HG03469 (cell line): Measurements from ENCODE around the gene KRT1.

Source experiments
- ATAC-seq: cut with Tn5 transposase; IDR thresholded peaks from one replicate; pipeline ENCODE4 v1.9.1; 2021; ENCODE audit warnings: mild to moderate bottlenecking, moderate library complexity, moderate number of reproducible peaks; ENCODE audit not compliant: unreplicated experiment

KRT1 gene

DNA sequence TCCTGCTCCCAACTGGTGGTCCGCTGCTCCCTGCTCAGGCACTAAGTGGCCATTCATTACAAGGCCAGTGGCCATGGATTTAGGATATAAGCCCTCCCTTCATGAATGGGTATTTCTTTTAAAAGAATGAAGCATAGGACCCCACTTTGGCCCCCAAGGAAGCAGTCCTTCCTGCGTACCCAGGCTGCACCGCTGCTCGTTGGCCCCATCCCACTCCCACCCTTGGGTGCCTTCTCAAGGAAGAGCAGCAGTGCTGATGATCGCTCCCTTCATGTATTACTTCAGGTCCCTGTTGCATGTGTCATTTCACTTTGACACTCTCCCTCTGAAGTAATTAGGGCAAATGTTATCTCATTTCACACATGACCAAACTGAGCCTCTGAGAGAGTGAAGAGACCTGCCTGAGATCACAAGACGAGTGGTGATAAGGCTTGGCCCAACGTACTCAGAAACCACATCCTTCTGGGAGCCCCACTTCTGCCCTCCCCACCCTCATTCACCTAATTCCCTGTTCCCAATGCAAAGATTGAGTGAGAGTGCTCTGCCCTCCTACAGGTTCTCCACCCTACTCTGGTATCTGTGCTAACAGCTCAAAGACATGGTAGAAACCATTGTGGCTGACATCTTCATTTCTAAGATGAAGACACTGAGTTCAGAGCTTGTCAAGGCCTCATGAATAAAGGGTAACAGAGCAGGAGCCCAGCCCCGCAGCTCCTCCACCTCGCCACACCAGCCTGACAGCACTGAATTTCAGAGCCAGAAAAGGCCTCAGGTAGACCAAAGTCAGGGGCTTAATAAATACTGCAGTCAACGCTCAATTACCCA is 17.9 kb downstream of the KRT1 start:
- no peak for ATAC-seq

DNA sequence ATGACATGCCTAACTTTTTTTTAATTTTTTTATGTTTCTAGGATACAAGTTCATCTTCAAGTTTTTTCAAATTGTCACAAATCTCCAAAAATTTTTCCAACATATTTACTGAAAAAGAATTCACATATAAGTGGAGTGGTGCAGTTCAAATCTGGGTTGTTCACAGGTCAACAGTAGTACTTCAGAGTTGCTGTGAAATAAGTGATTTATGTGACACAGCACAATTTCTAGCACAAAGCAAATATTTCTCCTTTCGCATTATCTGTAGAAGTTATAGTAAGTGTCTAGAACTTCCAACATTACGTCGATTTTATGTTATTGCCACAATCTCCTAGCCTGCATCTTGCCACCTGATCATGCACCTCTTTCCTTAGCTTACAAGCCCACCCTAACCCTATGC is 18.5 kb downstream of the KRT1 start:
- no peak for ATAC-seq

DNA sequence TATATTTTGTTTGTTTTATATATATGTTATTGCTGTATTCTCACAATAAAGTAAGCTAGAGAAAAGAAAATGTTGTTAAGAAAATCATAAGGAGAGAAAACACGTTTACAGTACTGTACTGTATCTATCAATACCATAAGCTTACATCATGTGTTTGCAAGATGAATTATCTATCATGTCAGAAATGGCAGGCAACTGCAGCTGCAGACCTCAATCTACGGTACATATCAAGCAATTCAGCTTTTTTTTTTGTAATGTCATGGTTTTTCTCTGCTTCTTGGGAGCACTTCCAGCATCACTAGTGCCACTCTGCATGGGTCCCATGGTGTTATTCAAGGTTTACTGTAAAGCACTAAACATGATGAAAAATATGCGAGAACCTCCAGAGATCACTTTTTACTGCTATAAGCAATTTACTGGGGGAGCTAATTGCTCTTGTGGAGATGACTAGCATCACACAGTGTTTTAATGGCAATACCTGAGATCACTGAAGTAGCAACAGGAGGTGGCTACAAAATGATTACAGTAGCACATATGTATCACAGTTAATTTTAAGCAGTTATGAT is 19.2 kb downstream of the KRT1 start:
- no peak for ATAC-seq

DNA sequence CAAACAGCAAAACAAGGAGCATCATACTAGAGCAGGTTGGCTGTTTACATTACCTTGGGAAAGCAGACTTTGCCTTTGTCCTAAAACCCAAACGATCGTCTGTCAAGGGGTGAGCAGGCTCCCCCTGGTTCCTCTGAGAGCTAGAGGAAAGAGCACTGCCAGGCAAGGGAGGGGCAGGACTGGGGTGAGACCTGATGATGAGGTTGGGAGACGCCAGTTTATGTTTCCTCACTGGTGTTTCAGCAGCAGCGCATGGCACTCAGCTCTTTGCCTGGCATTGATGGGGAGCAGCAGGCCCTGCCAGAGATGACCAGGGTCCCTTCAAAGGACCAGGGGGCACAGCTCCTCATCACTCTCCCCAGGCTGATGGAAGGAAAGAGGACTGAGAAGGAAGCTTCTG is 20.3 kb downstream of the KRT1 start:
- no peak for ATAC-seq

DNA sequence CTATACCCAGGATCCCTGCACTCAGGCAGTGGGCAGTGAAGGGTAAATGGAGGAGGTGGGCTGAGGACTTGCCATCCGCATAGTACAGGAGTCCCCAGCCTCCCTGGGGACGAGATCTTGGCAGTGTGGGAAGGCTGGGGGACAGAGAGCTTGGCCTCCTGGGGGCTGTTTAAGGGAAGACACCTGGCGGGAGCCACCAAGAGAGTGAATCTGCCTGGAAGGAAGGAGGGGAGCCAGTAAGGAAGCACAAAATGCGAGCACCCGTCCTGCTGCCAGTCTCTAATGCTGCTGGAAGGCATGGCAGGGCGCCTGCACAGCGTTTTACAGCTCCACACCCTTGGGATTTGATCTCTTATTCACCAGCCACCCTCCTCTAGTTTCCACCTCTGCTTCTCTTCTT is 20.8 kb downstream of the KRT1 start:
- no peak for ATAC-seq

DNA sequence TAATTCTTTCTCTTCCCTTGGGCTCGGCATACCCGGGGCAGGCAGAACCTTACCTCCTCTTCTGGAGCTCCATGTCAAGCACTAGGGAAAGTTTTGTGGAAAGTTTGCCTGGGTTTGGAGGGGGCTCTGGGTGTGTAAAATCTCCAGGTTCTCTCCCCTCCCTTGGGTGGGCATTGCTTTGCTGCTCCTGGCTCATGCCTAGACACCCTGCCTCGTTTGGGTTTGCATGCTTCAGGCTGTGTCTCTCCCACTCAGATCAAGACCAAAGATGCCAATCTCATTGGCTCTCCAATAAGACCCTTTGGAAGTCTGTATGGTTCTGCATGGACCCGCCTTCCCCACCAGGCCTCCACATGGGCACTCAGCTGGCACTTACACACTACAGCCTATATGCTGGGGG is 22.0 kb downstream of the KRT1 start:
- ATAC-seq: no peak

DNA sequence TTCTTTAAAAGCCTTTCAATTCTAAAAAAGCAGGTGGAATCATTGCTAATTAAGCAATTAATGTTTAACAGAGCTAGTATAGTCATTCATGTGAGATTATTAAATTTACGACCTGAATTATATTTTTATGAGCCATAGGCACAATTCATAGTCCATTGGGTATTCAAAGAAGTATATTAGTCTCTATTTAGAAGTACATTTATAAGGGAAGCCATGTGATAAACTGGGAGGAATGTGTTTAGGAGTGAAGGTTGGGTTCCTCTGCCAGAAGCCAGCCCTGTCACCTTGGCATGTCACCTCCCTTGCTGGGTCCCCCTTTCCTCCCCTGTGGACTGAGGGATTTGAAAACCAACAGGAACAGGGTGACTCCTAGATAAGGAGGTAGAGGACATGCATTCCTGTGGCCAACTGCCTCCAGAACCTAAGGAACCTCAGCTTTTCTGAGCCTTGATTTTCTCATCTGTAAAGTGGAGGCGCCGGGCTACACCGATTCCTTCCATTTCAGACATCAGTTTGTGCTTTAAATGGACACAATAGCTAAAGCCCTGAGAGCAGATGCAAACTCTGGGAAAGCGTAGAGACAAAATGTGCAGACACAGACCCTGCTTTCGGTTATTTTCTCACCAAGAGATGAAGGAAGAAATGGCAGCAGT is 22.8 kb downstream of the KRT1 start:
- no peak for ATAC-seq

DNA sequence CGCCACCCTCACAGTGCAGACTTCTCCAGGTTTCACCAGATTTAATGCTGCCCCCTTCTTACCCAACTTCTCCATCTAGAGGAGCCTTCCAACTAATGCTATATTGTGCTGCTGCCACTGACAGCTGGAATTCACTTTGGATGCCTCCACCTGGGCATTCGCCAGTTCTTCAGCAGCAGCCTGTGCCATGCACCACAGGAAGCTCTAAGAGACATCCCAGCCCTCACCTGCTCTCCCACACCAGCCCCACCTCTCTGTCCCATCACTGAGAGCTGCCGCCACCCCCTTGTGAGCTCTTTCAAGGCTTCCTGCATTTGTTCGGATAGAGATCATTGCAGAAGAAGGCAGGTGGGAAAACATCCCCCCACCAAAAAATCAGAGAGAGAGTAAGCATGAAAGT is 23.6 kb downstream of the KRT1 start:
- no peak for ATAC-seq

DNA sequence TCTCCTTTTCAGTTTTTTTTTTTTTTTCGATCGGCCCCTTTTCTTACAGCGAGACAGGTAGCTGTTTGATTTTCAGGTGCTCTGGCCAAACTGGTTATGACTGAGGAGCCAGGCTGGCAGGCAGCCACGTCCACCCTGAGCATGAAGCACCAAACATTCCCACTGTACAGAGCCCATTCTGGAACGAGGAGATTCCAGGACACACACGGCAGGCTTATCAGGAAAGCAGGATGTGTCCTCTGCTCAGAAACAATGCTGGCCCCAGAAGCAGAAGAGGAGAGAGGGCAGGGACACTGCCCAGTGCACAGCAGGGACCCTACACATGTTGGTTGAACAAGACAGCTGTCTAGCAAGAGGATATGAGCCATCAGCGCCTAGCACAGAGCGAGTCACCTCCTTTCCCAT is 24.5 kb downstream of the KRT1 start:
- no peak for ATAC-seq

DNA sequence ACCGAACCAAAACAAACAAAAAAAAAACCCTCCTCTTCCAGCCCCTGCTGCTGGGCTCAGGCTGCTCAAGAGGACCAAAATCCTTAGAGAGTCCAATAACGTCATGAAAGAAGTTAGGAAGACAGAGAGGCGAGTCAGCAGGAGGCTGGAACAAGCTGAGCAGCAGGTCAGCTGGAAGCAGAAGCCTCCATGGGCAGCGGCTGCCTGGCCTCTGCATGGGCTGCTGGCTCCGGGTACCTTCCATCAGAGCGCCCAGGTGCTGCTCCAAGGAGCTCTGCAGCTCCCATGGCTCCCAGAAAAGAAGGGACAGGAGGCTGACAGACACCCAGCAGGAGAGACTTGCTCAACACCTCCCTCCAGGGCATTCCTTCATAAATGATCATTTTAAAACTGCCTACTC is 25.0 kb downstream of the KRT1 start:
- no peak for ATAC-seq

DNA sequence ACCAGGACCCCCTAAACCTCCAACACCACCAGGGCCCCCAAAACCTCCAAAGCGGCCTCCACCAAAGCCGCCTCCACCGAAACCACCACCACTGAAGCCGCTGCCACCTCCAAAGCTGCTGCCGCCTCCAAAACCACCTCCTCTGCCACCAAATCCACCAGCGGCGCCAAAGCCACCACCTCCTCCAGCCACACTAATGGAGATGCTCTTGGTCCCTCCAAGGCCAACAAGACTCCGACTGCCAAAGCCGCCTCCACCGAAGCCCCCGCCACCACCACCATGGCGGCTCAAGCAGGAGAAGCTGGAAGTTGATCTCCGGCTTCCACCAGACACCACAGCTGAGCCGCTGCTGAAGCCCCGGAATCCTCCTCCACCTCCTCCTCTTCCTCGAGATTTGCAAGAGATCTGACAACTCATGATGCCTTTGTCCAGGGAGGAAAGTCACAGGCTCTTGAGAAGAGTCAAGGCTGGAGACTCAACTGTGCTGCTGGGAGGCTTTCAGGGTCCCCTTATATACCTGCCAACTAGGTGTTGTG is 28.4 kb downstream of the KRT1 start, which contains the start of gene KRT2:
TSS of gene KRT2 (minus strand) at position 486 of the 536 bp plus-strand sequence. CDS start at position 417, 69 bp downstream.
- no peak for ATAC-seq

DNA sequence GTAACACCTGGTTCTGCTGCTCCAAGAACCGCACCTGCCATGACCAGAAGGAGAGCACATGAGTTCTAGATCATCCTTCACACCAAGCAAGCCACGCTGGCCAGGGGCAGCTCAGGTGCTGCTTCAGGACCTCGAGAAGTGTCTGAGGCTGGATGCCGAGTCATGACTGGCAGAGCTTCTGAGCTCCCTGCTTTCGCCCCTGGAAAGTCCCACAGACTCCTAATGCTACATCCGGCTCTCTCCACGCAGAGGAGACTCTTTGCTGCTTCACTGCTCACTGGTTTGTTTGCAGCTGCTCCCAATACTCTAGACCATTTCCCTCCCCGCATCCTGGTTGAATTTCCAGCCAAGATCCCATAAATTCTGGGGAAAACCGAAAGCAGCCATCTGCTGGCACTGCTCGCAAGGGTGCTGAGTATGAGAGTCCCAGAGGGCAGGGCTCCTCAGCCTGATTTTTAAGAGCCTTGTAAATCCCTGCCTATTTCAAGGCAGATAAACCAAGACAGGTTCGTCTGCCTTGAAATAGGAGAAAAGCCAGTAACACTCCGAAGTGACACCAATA is 29.6 kb downstream of the KRT1 start:
- ATAC-seq: no peak

DNA sequence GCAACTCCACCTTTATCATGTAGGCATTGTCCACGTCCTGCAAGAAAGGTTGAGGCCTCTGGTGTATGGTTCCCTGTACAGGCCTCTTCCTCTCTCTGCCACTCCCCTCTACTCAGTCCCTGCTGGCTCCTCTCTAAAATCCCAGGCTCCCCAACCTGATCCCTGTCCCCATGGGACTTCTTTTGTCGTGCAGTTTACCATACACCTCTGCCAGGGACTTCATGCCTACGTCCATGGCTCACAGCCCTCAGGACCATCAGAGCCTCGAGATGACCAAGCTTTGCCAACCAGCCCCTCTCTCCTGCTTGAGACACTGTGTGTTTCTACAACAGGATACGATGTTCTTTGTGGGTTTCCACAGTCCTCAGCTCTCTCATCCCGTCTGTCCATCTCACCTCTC is 31.1 kb downstream of the KRT1 start:
- ATAC-seq: no peak

DNA sequence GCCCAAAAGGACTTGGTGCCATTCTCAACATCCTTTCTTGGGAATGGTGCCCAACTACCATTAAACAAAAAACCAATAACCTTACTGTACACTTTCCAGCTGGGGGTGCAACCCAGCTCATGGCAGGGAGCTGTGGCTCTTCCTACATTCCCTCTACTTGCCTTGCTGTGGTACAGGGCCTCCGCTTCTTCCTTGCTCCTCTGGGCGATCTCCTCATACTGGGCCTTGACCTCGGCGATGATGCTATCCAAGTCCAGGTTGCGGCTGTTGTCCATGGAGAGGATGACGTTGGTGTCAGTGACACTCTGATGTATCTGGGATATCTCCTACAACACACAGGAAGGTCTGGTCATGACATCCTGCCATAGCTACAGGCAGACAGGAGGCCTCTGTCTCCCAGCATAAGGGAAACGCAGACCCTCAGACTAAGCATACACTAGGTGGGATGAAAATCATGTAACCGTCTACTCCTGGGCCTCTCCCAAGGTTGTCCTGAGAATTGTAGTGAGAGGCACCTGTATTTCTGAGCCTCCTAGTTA is 32.1 kb downstream of the KRT1 start:
- no peak for ATAC-seq

DNA sequence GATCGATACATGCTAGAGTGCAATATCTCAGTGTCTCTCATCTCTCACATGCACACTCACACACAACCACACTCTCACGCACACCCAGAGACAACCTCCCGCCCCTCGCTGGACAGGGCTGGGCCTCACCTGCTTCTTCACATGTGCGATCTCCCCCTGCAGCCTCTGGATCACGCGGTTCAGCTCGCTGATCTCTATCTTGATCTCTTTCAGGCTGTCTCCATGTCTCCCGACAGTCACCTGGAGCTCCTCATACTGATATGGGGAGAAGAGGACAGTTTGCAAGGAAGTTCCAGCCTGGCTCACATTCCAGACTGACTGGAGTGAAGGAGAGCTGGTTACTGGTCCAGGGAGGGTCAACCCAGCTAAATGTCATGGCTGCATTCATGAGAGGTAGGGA is 32.6 kb downstream of the KRT1 start:
- no peak for ATAC-seq

DNA sequence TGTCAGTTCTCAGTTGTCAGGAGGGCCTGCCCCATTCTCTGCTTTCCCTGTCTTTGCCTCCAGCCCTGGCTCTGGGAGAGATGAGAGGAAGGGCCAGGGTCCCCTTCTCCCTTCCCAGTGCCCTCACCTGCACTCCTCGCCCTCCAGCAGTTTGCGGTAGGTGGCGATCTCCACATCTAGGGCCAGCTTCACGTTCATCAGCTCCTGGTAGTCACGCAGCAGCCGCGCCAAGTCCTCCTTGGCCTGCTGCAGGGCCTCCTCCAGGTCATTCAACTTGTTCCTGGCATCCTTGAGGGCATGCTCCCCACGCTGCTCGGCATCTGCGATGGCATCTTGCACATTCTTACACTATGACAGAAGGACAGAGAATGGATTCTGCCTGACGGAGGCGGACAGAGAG is 33.6 kb downstream of the KRT1 start:
- ATAC-seq: no peak

DNA sequence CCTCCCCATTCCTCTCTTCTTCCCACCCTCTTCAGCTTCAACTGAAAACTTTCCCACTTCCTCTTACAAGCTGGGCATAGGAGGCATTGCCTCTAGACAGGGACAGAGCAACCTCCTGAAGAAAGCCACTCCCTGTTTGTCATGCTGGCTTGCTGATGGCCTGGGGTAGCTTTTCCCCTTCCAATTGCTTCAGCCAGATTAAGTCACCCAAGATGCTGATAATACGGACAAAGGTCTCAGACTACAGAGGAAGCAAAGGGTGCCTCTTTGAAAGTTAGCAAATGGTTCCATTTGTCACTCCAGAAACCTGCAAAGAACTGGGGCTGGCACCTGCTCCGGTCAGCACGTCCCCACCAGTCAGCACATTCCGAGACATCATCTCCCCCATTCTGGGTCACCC is 34.2 kb downstream of the KRT1 start:
- no peak for ATAC-seq

DNA sequence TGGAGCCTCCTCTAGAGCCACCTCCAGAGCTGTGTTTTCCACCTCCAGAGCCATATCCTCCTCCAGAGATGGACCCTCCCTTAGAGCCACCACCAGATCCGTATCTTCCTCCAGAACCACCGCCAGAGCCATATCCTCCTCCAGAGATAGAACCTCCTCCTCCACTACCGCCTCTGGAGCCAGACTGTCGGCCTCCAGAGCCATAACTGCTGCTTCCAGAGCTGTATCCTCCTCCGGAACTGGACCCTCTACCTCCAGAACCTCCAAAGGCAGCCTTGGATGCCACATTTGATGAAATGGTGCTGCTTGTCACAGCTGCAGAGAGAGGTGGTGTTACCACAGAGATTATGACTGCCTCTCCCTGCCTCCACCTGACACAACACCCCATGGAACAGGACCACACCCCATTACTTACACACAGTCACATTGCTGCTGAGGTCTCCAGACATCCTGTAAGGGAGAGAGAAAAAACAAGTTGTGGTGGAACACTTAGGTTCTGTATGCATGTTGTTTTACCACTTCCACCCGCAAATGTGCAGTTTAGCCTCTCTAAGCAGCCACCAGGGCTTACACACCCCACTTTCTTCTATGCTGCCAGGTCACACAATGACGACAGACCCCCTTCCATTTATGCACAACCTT is 35.0 kb downstream of the KRT1 start:
- no peak for ATAC-seq

DNA sequence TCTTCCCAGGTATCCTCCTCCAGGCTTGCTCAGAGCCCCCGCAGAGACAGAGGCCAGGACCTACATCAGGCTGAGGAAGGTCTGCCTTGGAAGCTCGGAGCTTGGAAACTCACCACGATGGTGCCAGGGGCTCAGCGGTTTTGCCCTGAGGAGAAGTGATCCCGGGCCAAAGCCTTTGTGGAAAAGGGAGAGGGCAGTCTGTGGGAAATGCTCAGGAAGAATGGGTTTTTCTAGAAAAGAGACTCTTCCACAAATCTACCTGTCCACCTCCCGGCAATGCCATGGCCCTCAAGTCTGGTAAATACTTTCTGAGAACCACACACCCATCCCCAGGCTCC is 36.2 kb downstream of the KRT1 start:
- ATAC-seq: no peak

DNA sequence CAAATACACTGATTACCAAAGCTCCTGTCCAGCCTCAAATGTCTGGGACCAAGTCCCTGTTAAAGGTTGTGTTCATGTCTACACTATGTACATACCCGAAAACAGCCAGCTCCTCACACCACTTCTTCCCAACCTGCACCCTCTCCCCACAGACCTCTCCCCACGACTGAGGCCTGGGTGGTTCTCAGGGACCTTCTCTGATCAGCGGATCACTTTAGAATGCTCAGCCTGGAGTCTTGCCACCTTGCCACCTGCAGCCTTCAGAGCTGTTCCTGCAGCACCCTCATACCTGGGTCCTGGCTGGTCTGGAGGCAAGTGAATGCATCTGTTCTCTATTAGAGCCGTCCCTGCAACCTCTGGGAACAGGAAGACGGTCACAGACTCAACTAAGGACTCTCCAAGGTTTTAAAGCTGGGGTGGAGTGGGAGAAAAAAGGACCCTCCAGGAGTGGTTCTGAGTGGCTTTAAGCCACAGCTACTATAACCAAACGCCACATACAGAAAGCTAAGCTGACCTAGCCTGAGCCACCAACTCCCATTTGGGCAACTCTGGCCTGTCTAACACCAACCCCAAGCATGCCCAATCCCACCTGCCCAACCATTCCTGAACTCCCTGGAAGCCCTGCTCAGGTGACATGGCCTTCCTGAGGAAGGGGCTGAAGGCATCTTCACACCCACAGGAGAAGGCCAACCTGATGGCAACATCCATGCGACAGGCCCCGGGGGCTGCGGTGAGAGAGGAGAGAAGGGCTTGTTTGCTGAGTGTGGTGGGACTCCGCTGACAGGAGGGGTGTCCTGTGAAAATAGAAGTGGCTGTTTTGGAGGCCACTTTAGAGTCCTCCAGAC is 36.8 kb downstream of the KRT1 start:
- ATAC-seq: no peak
